Esophagus squamous epithelium (tissue), 4 donors: ENCODE data around the gene MAD2L2.

Experiments
- POLR2A ChIP-seq, 4 donors: fragments of 450-650 bp; IDR thresholded peaks; one replicate each; pipeline ENCODE4 v1.6.1; 2017; ENCODE audit warnings: antibody characterized with exemption in 4 of 4, mild to moderate bottlenecking in 4 of 4, moderate library complexity in 3 of 4
- TF ChIP-seq, protein P1 (sequence below), 6 experiments: fragments of 450-650 bp in 4 of 6; fragments of 200-600 bp in 2 of 6; sonication (generic) in 2 of 6; IDR thresholded peaks; one replicate each; pipeline ENCODE4 v1.5.1; 2016 to 2019; ENCODE audit warnings: antibody characterized with exemption in 6 of 6, mild to moderate bottlenecking in 4 of 6, moderate library complexity in 4 of 6

DNA sequence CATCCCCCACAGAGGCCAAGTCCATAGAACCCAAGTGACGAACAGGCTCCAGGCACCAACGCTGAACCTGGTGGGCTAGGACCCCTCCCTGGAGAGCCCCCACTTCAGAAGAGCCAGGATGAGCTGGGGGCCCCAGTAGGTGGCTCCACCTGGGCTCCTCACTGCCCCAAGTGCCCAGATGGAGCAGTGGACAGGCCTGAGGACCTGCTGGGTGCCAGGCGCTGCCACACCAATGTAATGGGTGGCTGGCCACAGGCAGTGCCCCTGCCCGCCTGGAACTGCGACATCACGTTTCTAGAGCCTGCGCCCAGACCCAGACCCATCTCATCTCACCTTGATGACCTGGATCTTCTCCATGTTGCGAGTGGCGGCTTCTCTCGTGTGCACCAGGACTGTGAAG, 5.6 kb downstream of the MAD2L2 start:
- TF ChIP-seq, protein P1, sequence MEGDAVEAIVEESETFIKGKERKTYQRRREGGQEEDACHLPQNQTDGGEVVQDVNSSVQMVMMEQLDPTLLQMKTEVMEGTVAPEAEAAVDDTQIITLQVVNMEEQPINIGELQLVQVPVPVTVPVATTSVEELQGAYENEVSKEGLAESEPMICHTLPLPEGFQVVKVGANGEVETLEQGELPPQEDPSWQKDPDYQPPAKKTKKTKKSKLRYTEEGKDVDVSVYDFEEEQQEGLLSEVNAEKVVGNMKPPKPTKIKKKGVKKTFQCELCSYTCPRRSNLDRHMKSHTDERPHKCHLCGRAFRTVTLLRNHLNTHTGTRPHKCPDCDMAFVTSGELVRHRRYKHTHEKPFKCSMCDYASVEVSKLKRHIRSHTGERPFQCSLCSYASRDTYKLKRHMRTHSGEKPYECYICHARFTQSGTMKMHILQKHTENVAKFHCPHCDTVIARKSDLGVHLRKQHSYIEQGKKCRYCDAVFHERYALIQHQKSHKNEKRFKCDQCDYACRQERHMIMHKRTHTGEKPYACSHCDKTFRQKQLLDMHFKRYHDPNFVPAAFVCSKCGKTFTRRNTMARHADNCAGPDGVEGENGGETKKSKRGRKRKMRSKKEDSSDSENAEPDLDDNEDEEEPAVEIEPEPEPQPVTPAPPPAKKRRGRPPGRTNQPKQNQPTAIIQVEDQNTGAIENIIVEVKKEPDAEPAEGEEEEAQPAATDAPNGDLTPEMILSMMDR (IDR thresholded peaks at IDR 0.05): no peak
- TF ChIP-seq POLR2A (IDR thresholded peaks at IDR 0.05): no peak
